ENCODE data around the gene LDLRAD2. TPM values are rescaled to one million over a fixed set of nuclear protein-coding genes. Genes with fewer than 3 reads are reported as not detected.

LDLRAD2 gene
- total and polyA plus RNA-seq, 9 of the 15 experiments (the other 6 are each of a cell fraction or from before 2014, with no cell fraction given): 0.45 to 0.48 TPM; not detected in 7

GRCh38 chr1:21860971-21861370 lies 48.9 kb downstream of the LDLRAD2 start:
- peaks cover 4 to 22% of the 10 kb centered on the region in 2 experiments; a peak in 4 of 5 replicates for H3K4me1 ChIP-seq (replicated peaks in 1 of 2; ENCODE audit: control insufficient read depth in 2 of 2, insufficient read depth in 2 of 2, low read length in 2 of 2)
- no TSS peak for BruUV-seq (replicated peaks)
- H3K4me2 ChIP-seq (ENCODE audit: insufficient read depth, low read length): no peak overlapping the region
- no peaks in the 10 kb centered on the region for H3K79me2 ChIP-seq (ENCODE audit: control insufficient read depth, insufficient read depth, low read length)
- H3K27ac ChIP-seq (ENCODE audit: extremely low read depth, low read depth, low read length): no peak overlapping the region
- no peak overlapping the region for H3K4me3 ChIP-seq
- H2AFZ ChIP-seq (ENCODE audit: low read depth, low read length): no peak overlapping the region
- H3K9ac ChIP-seq (ENCODE audit: insufficient read depth in 1 of 2, low read depth in 2 of 2, low read length in 2 of 2): no peak overlapping the region
- CTCF ChIA-PET (ENCODE audit: low intra/inter-chr PET ratio): no interaction called here
- FAIRE-seq: no peak
- H3K9me3 ChIP-seq (replicated peaks; ENCODE audit: control insufficient read depth, insufficient read depth, low read depth, low read length): peaks cover 8% of the 10 kb centered on the region; the same call in 1 of the 2 replicates
- no peak for ATAC-seq
- no peaks in the 10 kb centered on the region for H3K27me3 ChIP-seq (ENCODE audit: control insufficient read depth in 2 of 2, insufficient read depth in 2 of 2, low read length in 2 of 2)
- 81% methylated on average over 3 of the region's 3 CpGs for WGBS (ENCODE audit: insufficient coverage, low coverage, missing lambda C conversion rate)
- H3K9me1 ChIP-seq (ENCODE audit: control insufficient read depth, insufficient read depth, low read length): peaks cover 4% of the 10 kb centered on the region
- no peaks in the 10 kb centered on the region for H4K20me1 ChIP-seq (replicated peaks; ENCODE audit: control insufficient read depth, insufficient read depth, low read length)
- no peak for DNase-seq (ENCODE audit: extremely low read depth in 1 of 4, low spot score in 3 of 4)
- peaks cover 88% of the 10 kb centered on the region for H3K36me3 ChIP-seq (ENCODE audit: control insufficient read depth, insufficient read depth, low read length)
- in situ Hi-C loops (cut with MboI): no loop called here
- POLR2A ChIA-PET: no interaction called here
- intact Hi-C loops (cut with micrococcal nuclease): no loop called here
- TF ChIP-seq, protein P1, sequence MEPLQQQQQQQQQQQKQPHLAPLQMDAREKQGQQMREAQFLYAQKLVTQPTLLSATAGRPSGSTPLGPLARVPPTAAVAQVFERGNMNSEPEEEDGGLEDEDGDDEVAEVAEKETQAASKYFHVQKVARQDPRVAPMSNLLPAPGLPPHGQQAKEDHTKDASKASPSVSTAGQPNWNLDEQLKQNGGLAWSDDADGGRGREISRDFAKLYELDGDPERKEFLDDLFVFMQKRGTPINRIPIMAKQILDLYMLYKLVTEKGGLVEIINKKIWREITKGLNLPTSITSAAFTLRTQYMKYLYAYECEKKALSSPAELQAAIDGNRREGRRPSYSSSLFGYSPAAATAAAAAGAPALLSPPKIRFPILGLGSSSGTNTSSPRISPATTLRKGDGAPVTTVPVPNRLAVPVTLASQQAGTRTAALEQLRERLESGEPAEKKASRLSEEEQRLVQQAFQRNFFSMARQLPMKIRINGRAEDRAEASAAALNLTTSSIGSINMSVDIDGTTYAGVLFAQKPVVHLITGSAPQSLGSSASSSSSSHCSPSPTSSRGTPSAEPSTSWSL (CRISPR knock-in tag; IDR thresholded peaks at IDR 0.05; ENCODE audit: borderline replicate concordance): no peak
- TF ChIP-seq RBM22 (IDR thresholded peaks at IDR 0.05; ENCODE audit: low read depth, low read length, poor library complexity, severe bottlenecking) (no peak), ZNF133 (CRISPR knock-in tag; IDR thresholded peaks at IDR 0.05) (no peak), ETV5 (CRISPR knock-in tag; IDR thresholded peaks at IDR 0.05; ENCODE audit: low read depth) (no peak), ZNF224 (CRISPR knock-in tag; IDR thresholded peaks at IDR 0.05) (no peak), MYC (IDR thresholded peaks at IDR 0.05; ENCODE audit: low read depth, low read length) (no peak), MYC (CRISPR knock-in tag; IDR thresholded peaks at IDR 0.05; ENCODE audit: borderline replicate concordance, low read depth) (no peak), HSF4 (CRISPR knock-in tag; IDR thresholded peaks at IDR 0.05; ENCODE audit: borderline replicate concordance) (no peak), DMBX1 (CRISPR knock-in tag; IDR thresholded peaks at IDR 0.05; ENCODE audit: borderline replicate concordance) (no peak), NUFIP1 (IDR thresholded peaks at IDR 0.05; ENCODE audit: partially characterized antibody) (no peak), CBFA2T2 (conservative IDR thresholded peaks at IDR 0.05) (0 out of 2 replicates have a peak, but pooled peaks have one; percentile 10), CHCHD3 (CRISPR knock-in tag; IDR thresholded peaks at IDR 0.05) (no peak), CBFA2T3 (IDR thresholded peaks at IDR 0.05) (peak; percentile 35)

Measured in K562 (cell line).